ENCODE data around the gene MICA. TPM values are rescaled to one million over a fixed set of nuclear protein-coding genes. Genes with fewer than 3 reads are reported as not detected.
"Not testable (repeated sequence)": the region's sequence is repeated elsewhere in the genome, so short reads cannot be mapped to it uniquely, and the experiment has no call there.

Gene MICA
- total RNA-seq, 1 donor from 2014 or later: 36.6 TPM

DNA sequence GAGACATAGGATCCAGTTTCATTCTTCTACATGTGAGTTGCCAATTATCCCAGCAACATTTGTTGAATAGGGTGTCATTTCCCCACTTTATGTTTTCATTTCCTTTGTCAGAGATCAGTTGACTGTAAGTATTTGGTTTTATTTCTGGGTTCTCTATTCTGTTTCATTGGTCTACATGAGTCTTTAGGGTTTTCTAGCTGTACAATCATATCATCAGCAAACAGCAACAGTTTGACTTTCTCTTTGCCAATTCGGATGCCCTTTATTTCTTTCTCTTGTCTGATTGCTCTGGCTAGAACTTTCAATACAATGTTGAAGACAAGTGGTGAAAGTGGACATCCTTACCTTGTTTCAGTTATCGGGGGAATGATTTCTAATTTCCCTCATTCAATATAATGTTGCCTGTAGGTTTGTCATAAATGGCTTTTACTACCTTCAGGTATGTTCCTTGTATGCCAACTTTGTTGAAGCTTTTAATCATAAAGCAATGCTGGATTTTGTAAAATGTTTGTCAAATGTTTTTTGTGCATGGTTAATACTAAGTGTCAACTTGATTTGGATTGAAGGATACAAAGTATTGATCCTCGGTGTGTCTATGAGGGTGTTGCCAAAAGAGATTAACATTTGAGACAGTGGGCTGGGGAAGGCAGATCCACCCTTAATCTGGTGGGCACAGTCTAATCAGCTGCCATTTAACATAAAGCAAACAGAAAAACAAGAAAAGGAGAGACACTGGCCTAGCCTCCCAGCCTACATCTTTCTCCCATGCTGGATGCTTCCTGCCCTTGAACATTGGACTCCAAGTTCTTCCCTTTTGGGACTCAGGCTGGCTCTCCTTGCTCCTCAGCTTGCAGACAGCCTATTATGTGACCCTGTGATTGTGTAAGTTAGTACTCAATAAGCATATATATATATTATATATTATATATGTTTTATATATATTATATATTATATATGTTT lies 23.3 kb downstream of the MICA start:
- Histone ChIP-seq H3K4me1 (no peaks in the 10 kb centered on the region), H3K27me3 (no peaks in the 10 kb centered on the region), H3K9me3 (no peaks in the 10 kb centered on the region), H3K36me3 (no peaks in the 10 kb centered on the region), H3K27ac (no peak overlapping the region), H3K4me3 (no peak overlapping the region)
- no peak for DNase-seq
- TF ChIP-seq, protein P1, sequence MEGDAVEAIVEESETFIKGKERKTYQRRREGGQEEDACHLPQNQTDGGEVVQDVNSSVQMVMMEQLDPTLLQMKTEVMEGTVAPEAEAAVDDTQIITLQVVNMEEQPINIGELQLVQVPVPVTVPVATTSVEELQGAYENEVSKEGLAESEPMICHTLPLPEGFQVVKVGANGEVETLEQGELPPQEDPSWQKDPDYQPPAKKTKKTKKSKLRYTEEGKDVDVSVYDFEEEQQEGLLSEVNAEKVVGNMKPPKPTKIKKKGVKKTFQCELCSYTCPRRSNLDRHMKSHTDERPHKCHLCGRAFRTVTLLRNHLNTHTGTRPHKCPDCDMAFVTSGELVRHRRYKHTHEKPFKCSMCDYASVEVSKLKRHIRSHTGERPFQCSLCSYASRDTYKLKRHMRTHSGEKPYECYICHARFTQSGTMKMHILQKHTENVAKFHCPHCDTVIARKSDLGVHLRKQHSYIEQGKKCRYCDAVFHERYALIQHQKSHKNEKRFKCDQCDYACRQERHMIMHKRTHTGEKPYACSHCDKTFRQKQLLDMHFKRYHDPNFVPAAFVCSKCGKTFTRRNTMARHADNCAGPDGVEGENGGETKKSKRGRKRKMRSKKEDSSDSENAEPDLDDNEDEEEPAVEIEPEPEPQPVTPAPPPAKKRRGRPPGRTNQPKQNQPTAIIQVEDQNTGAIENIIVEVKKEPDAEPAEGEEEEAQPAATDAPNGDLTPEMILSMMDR (IDR thresholded peaks at IDR 0.05): no peak
- ATAC-seq: no peak
- intact Hi-C loops (cut with DNase I): no loop called here

DNA sequence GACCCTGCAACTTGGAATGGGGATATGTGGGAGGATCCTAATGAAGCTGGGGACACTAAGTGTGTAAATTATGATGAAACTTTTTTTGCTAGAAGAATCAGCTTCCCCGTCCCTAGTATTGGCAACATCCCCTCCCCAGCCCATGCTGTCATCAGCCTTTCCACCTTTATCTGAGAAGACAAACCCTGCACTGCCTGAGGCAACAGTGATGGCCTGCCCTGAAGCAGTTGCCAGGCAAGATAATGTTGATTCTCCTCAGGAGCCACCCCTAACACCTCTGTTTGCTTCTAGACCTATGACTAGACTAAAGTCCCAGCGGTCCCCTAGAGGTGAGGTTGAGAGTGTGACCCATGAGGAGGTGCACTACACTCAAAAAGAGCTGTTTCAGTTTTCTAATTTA lies 27.1 kb downstream of the MICA start:
- H3K27me3 ChIP-seq: no peaks in the 10 kb centered on the region
- ATAC-seq: no peak

DNA sequence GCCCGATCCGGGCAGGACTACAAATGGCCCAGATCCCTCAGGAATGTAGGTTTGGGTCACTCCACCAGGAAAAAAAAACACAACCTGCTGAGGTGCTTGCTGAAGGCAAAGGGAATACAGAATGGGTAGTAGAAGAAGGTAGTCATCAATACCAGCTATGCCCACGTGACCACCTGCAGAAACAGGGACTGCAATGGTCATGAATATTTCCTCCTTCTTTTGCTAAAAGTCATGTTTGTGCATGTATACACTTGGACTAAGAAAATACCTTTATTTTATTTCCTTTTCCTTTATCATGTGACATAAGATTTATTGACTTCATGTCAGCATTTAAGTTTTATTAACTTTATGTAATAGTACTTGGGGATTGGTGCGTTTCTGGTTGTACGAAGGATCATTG lies 31.7 kb downstream of the MICA start:
- H3K36me3 ChIP-seq; H3K4me3 ChIP-seq; H3K9me3 ChIP-seq; H3K27ac ChIP-seq; ATAC-seq; H3K27me3 ChIP-seq; DNase-seq; intact Hi-C loops (cut with DNase I); H3K4me1 ChIP-seq: not testable (repeated sequence)

More for the DNA sequence above, 27.1 kb downstream of the MICA start:
- DNase-seq: no peak
- Histone ChIP-seq H3K4me1 (no peaks in the 10 kb centered on the region), H3K36me3 (no peaks in the 10 kb centered on the region), H3K27ac (no peak overlapping the region), H3K4me3 (no peak overlapping the region), H3K9me3 (no peaks in the 10 kb centered on the region)
- TF ChIP-seq, protein P1 (IDR thresholded peaks at IDR 0.05): no peak
- intact Hi-C loops (cut with DNase I): no loop called here

DNA sequence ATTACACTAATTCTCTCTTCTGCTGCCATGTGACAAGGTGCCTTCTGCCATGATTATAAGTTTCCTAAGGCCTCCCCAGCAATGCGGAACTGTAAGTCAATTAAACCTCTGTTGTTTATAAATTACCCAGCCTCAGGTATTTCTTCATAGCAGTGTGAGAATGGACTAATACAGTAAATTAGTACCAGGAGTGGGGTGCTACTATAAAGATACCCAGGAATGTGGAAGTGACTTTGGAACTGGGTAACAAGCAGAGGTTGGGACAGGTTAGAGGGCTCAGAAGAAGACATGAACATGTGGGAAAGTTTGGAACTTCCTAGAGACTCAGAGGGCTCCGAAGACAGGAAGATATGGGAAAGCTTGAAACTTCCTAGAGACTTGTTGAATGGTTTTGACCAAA lies 34.8 kb downstream of the MICA start:
- no peaks in the 10 kb centered on the region for H3K9me3 ChIP-seq
- H3K36me3 ChIP-seq: no peaks in the 10 kb centered on the region
- no peaks in the 10 kb centered on the region for H3K27me3 ChIP-seq
- H3K4me1 ChIP-seq: no peaks in the 10 kb centered on the region
- TF ChIP-seq, protein P1 (IDR thresholded peaks at IDR 0.05): no peak
- no peak overlapping the region for H3K27ac ChIP-seq
- H3K4me3 ChIP-seq: no peak overlapping the region
- no peak for ATAC-seq
- no peak for DNase-seq
- intact Hi-C loops (cut with DNase I): no loop called here

DNA sequence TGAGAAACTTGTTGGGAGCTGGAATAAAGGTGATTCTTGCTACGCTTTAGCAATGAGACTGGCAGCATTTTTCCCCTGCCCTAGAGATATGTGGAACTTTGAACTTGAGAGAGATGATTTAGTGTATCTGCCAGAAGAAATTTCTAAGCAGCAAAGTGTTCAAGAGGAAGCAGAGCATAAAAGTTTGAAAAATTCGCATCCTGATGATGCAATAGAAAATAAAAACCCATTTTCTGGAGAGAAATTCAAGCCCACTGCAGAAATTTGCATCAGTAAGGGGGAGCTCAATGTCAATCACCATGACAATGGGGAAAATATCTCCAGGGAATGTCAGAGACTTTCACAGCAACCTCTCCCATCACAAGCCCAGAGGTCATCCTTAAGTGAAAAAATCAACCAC lies 35.3 kb downstream of the MICA start:
- ATAC-seq (no peak), DNase-seq (no peak)
- H3K36me3 ChIP-seq: no peaks in the 10 kb centered on the region
- no peak overlapping the region for H3K4me3 ChIP-seq
- no peaks in the 10 kb centered on the region for H3K4me1 ChIP-seq
- H3K27me3 ChIP-seq: no peaks in the 10 kb centered on the region
- TF ChIP-seq, protein P1 (IDR thresholded peaks at IDR 0.05): no peak
- no peak overlapping the region for H3K27ac ChIP-seq
- no peaks in the 10 kb centered on the region for H3K9me3 ChIP-seq
- intact Hi-C loops (cut with DNase I): no loop called here

Measured in upper lobe of right lung (tissue), 1 donor.